HepG2 (cell line): ENCODE results near the gene ATP6V0A1. TPM values are rescaled to one million over a fixed set of nuclear protein-coding genes. Genes with fewer than 3 reads are reported as not detected.
A peak's percentile ranks its signal among the peaks of the same experiment; 100 is the strongest.

Experiments
- FLYWCH1 ChIP-seq: sonication (generic); formaldehyde crosslinking; IDR thresholded peaks from 2 replicates; pipeline ENCODE4 v1.8.1; 2023; ENCODE audit warnings: mild to moderate bottlenecking, missing genetic modification reagents
- GPN1 ChIP-seq: sonication (generic); formaldehyde crosslinking; IDR thresholded peaks from 2 replicates; pipeline ENCODE4 v1.5.1; 2020; ENCODE audit warnings: missing genetic modification reagents, borderline replicate concordance
- GRHL1 ChIP-seq: sonication (generic); formaldehyde crosslinking; conservative IDR thresholded peaks from 2 replicates; pipeline ENCODE4 v1.8.0; 2022; ENCODE audit warnings: missing genetic modification reagents
- HNF4A ChIP-seq: sonication (generic); formaldehyde crosslinking; IDR thresholded peaks from 2 replicates; pipeline ENCODE4 v1.4.0; 2020; ENCODE audit warnings: missing genetic modification reagents
- HOMEZ ChIP-seq: IDR thresholded peaks from 2 replicates; pipeline ENCODE4 v1.6.1; 2016; ENCODE audit warnings: low read depth
- KLF9 ChIP-seq: IDR thresholded peaks from 2 replicates; pipeline ENCODE4 v1.6.1; 2016; ENCODE audit warnings: low read depth
- MTA1 ChIP-seq: sonication (generic); formaldehyde crosslinking; IDR thresholded peaks from 2 replicates; pipeline ENCODE4 v1.4.0; 2020; ENCODE audit warnings: missing genetic modification reagents, mild to moderate bottlenecking, borderline replicate concordance
- PCBP1 ChIP-seq: fragments of 200-400 bp; formaldehyde crosslinking; IDR thresholded peaks from 2 replicates; pipeline ENCODE4 v1.6.1; 2017; ENCODE audit warnings: mild to moderate bottlenecking, low read depth, low read length, borderline replicate concordance
- POLR2A ChIP-seq, 2 experiments: IDR thresholded peaks; 2 replicates each; pipeline ENCODE4 v1.6.1; 2011; ENCODE audit warnings: low read depth in 2 of 2, low read length in 2 of 2, mild to moderate bottlenecking in 1 of 2, moderate library complexity in 1 of 2; ENCODE audit not compliant: insufficient read depth in 1 of 2
- RXRA ChIP-seq: sonication (generic); formaldehyde crosslinking; IDR thresholded peaks from 2 replicates; pipeline ENCODE4 v1.5.1; 2020; ENCODE audit warnings: missing genetic modification reagents
- SIN3A ChIP-seq: IDR thresholded peaks from 2 replicates; pipeline ENCODE4 v1.6.1; 2011; ENCODE audit warnings: low read depth, mild to moderate bottlenecking, control low read depth, low read length, borderline replicate concordance
- U2AF2 ChIP-seq: fragments of 200-400 bp; formaldehyde crosslinking; IDR thresholded peaks from 2 replicates; pipeline ENCODE4 v1.6.1; 2017; ENCODE audit warnings: low read depth, mild to moderate bottlenecking, low read length
- ZNF235 ChIP-seq: sonication (generic); formaldehyde crosslinking; IDR thresholded peaks from 2 replicates; pipeline ENCODE4 v1.8.1; 2023; ENCODE audit warnings: mild to moderate bottlenecking, missing genetic modification reagents, borderline replicate concordance
- ZSCAN21 ChIP-seq: sonication (generic); formaldehyde crosslinking; IDR thresholded peaks from 2 replicates; pipeline ENCODE4 v1.8.0; 2022; ENCODE audit warnings: mild to moderate bottlenecking, missing genetic modification reagents, moderate library complexity, borderline replicate concordance
- polyA plus RNA-seq, 8 experiments: library from polyadenylated mRNA; depleted of rRNA in 3 of 8; stranded (reverse) in 7 of 8; unstranded in 1 of 8; fragments of >200 nt; fragmentation: Illumina TruSeq in 4 of 8; extraction: Trizol in 4 of 8; gene quantifications; 2 replicates each; pipeline versions ENCODE4 v1.2.1 to v1.2.3, GENCODE V29; 2011 to 2016; ENCODE audit warnings: low read depth in 4 of 8, missing spikeins in 1 of 8, mixed read lengths in 1 of 8; ENCODE audit not compliant: insufficient read depth in 1 of 8
- total RNA-seq, 5 experiments: library from RNA; depleted of rRNA; stranded (reverse); fragments of >200 nt; fragmentation: Illumina TruSeq; extraction: Trizol; gene quantifications; 2 replicates each; pipeline ENCODE4 v1.2.3, GENCODE V29; 2016; ENCODE audit warnings: low read depth in 1 of 5

Gene ATP6V0A1
- total and polyA plus RNA-seq, 2 of the 13 experiments (the other 11 are each of a cell fraction or from before 2014, with no cell fraction given): 27.9 to 54.1 TPM

GRCh38 chr17:42522798-42523278 is 64.2 kb downstream of the ATP6V0A1 start (continued):
- no peak for TF ChIP-seq HOMEZ (CRISPR knock-in tag)
- no peak for TF ChIP-seq GPN1 (CRISPR knock-in tag)
- TF ChIP-seq POLR2A (IDR thresholded peaks at IDR 0.05; ENCODE audit: insufficient read depth in 1 of 2, low read depth in 2 of 2, low read length in 2 of 2): no peak
- no peak for TF ChIP-seq ZNF235
- TF ChIP-seq U2AF2: no peak
- no peak for TF ChIP-seq KLF9 (CRISPR knock-in tag)
- no peak for TF ChIP-seq PCBP1
- TF ChIP-seq GRHL1 (CRISPR knock-in tag): no peak
- no peak for TF ChIP-seq MTA1 (CRISPR knock-in tag)
- 0 out of 2 replicates have a peak, but pooled peaks have one; percentile 35 for TF ChIP-seq RXRA
- no peak for TF ChIP-seq SIN3A
- TF ChIP-seq HNF4A (CRISPR knock-in tag): no peak
- no peak for TF ChIP-seq FLYWCH1
- TF ChIP-seq ZSCAN21 (CRISPR knock-in tag): no peak
